Measurements from ENCODE around the gene PLEKHH3. TPM values are rescaled to one million over a fixed set of nuclear protein-coding genes. Genes with fewer than 3 reads are reported as not detected.
A peak's percentile ranks its signal among the peaks of the same experiment; 100 is the strongest.

The PLEKHH3 gene
- total RNA-seq, 1 experiment from 2014 or later, result 21.4 TPM

GRCh38 chr17:42657824-42658588, 18.8 kb downstream of the PLEKHH3 start:
- no peaks in the 10 kb centered on the region for H3K27me3 ChIP-seq (ENCODE audit: insufficient read depth, low read length)
- no peaks in the 10 kb centered on the region; the same call in 1 of the 2 replicates for H3K4me1 ChIP-seq (ENCODE audit: insufficient read depth, low read length)
- H2BK12ac ChIP-seq (ENCODE audit: insufficient read length, low read depth, low read length), result no peak overlapping the region
- no peaks in the 10 kb centered on the region for H3K79me1 ChIP-seq (ENCODE audit: insufficient read depth, low read depth, low read length, poor library complexity, severe bottlenecking)
- H3K9me3 Mint-ChIP-seq, result peaks cover 0 to 6% of the 10 kb centered on the region in 2 experiments; a peak in 2 of 5 replicates
- H3K9me3 ChIP-seq (ENCODE audit: control insufficient read depth, low read depth, low read length), result no peaks in the 10 kb centered on the region
- no peak for DNase-seq
- H3K27ac ChIP-seq (ENCODE audit: insufficient read length, low read depth, low read length), result no peak overlapping the region
- peaks cover 6% of the 10 kb centered on the region for H3K27me3 Mint-ChIP-seq (ENCODE audit: low read depth)
- H3K4me1 Mint-ChIP-seq, result peaks cover 17 to 26% of the 10 kb centered on the region in 2 experiments
- no peak overlapping the region for H3K9ac ChIP-seq (ENCODE audit: extremely low read depth, insufficient read length, low read length)
- H4K5ac ChIP-seq (ENCODE audit: insufficient read length, low read depth, low read length), result no peak overlapping the region
- H2BK15ac ChIP-seq (ENCODE audit: low read depth, low read length), result no peak overlapping the region
- peak overlapping the region; percentile 1 to 91; a peak in 4 of 5 replicates for H3K4me3 Mint-ChIP-seq
- TF ChIP-seq CTCF (conservative IDR thresholded peaks at IDR 0.05), result no peak
- no peak overlapping the region for H2BK5ac ChIP-seq (ENCODE audit: insufficient read length, low read length)
- no peak overlapping the region for H3K56ac ChIP-seq (ENCODE audit: insufficient read length, low read depth, low read length)
- no peak overlapping the region for H2AFZ ChIP-seq (ENCODE audit: low read length)
- H3K14ac ChIP-seq (ENCODE audit: insufficient read depth, low read length), result no peak overlapping the region
- H3K23ac ChIP-seq (ENCODE audit: insufficient read length, low read depth, low read length), result no peak overlapping the region
- H3K4ac ChIP-seq (ENCODE audit: low read depth, low read length), result no peak overlapping the region
- H2BK20ac ChIP-seq (ENCODE audit: low read depth, low read length, poor library complexity, severe bottlenecking), result no peak overlapping the region
- no peak overlapping the region for H3K4me2 ChIP-seq (ENCODE audit: insufficient read depth, insufficient read length, low read length)
- no peak overlapping the region for H3K18ac ChIP-seq (ENCODE audit: insufficient read length, low read depth, low read length)
- no peak overlapping the region for H3K27ac Mint-ChIP-seq
- no peak overlapping the region for H4K8ac ChIP-seq (replicated peaks; ENCODE audit: insufficient read length, low read depth, low read length)
- H2BK120ac ChIP-seq (ENCODE audit: low read depth, low read length, poor library complexity, severe bottlenecking), result no peak overlapping the region
- no peaks in the 10 kb centered on the region for H4K20me1 ChIP-seq (ENCODE audit: control insufficient read depth, insufficient read depth, insufficient read length)
- peaks cover 2 to 18% (median 17%) of the 10 kb centered on the region in 3 experiments; a peak in 6 of 7 replicates for H3K36me3 Mint-ChIP-seq (ENCODE audit: insufficient read depth in 1 of 3, low read depth in 3 of 3)
- WGBS (ENCODE audit: extremely low coverage, insufficient read length, low lambda C conversion rate), result no CpG with 5 or more reads among the region's 9 CpGs
- peaks cover 9% of the 10 kb centered on the region for H3K23me2 ChIP-seq (ENCODE audit: insufficient read length, low read depth, low read length, poor library complexity, severe bottlenecking)
- no peak overlapping the region for H2AK5ac ChIP-seq (ENCODE audit: insufficient read length, low read length)
- H4K91ac ChIP-seq (ENCODE audit: insufficient read length, low read depth, low read length), result no peak overlapping the region
- no peak overlapping the region for H3T11ph ChIP-seq (ENCODE audit: low read length)
- no peaks in the 10 kb centered on the region for H3K79me2 ChIP-seq (ENCODE audit: insufficient read depth, low read length)
